DMS 273 (cell line): ENCODE measurements around the gene PCDH1.
A peak's percentile ranks its signal among the peaks of the same experiment; 100 is the strongest.
"Not testable (repeated sequence)": the region's sequence is repeated elsewhere in the genome, so short reads cannot be mapped to it uniquely, and the experiment has no call there.

Source experiments
- DNase-seq: peaks from one replicate; lab custom pipeline; 2025; ENCODE audit not compliant: unreplicated experiment; lab: John Stamatoyannopoulos, UW

The PCDH1 gene

GRCh38 chr5:141902015-141902814 lies 24.0 kb upstream of the PCDH1 start:
- no peak for DNase-seq

- no peak for DNase-seq
Observed at GRCh38 chr5:141898448-141899049, 20.3 kb upstream of the PCDH1 start.

GRCh38 chr5:141897425-141897824 lies 19.2 kb upstream of the PCDH1 start:
- DNase-seq = no peak

- not testable (repeated sequence) for DNase-seq
Observed at GRCh38 chr5:141890429-141890828, 12.2 kb upstream of the PCDH1 start.

- peak; percentile 19 for DNase-seq
Observed at GRCh38 chr5:141889282-141889871, 11.2 kb upstream of the PCDH1 start.

GRCh38 chr5:141883892-141884318 lies 5.7 kb upstream of the PCDH1 start:
- no peak for DNase-seq

- no peak for DNase-seq
Observed at GRCh38 chr5:141883184-141883891, 5.1 kb upstream of the PCDH1 start.

- peak; percentile 70 for DNase-seq
Observed at GRCh38 chr5:141882594-141883183, 4.5 kb upstream of the PCDH1 start.

GRCh38 chr5:141881886-141882285 lies 3.7 kb upstream of the PCDH1 start:
- no peak for DNase-seq

GRCh38 chr5:141880961-141881801 lies 3.0 kb upstream of the PCDH1 start:
- no peak for DNase-seq

GRCh38 chr5:141879941-141880738 lies 1.9 kb upstream of the PCDH1 start:
- peak; percentile 59 for DNase-seq

GRCh38 chr5:141879426-141879759 lies 1.2 kb upstream of the PCDH1 start:
- no peak for DNase-seq

- peak; percentile 97 for DNase-seq
Observed at GRCh38 chr5:141878711-141879425, 658 bp upstream of the PCDH1 start.

GRCh38 chr5:141877356-141878185 lies 639 bp downstream of the PCDH1 start:
- peak; percentile 65 for DNase-seq

- peak; percentile 40 for DNase-seq
Observed at GRCh38 chr5:141876628-141877355, 1.4 kb downstream of the PCDH1 start.

GRCh38 chr5:141875795-141876627 lies 2.2 kb downstream of the PCDH1 start:
- DNase-seq = peak; percentile 45
